HepG2 (cell line): ENCODE measurements around the gene RRBP1. TPM values are rescaled to one million over a fixed set of nuclear protein-coding genes. Genes with fewer than 3 reads are reported as not detected.

Experiments used
- ARID5B ChIP-seq: IDR thresholded peaks from 2 replicates; pipeline ENCODE4 v1.4.0; 2020; ENCODE audit warnings: mild to moderate bottlenecking, missing genetic modification reagents
- BCLAF1 ChIP-seq: fragments of 450-650 bp; IDR thresholded peaks from 2 replicates; pipeline ENCODE4 v1.6.1; 2017; ENCODE audit warnings: mild to moderate bottlenecking
- BRCA1 ChIP-seq: sonication (generic); formaldehyde crosslinking; IDR thresholded peaks from 2 replicates; pipeline ENCODE4 v1.4.0; 2020; ENCODE audit warnings: missing genetic modification reagents
- DBP ChIP-seq: sonication (generic); formaldehyde crosslinking; IDR thresholded peaks from 2 replicates; pipeline ENCODE4 v1.4.0; 2020; ENCODE audit warnings: missing genetic modification reagents; ENCODE audit errors: not compliant biosample characterization
- GATAD1 ChIP-seq: IDR thresholded peaks from 2 replicates; pipeline ENCODE4 v1.6.1; 2016; ENCODE audit warnings: missing genetic modification reagents, missing compliant biosample characterization
- HOXD1 ChIP-seq: sonication (generic); formaldehyde crosslinking; IDR thresholded peaks from 2 replicates; pipeline ENCODE4 v1.5.0; 2020; ENCODE audit warnings: missing genetic modification reagents
- KDM5B ChIP-seq: sonication (generic); formaldehyde crosslinking; IDR thresholded peaks from 2 replicates; pipeline ENCODE4 v1.4.0; 2020; ENCODE audit warnings: missing genetic modification reagents, mild to moderate bottlenecking, borderline replicate concordance
- PPARG ChIP-seq: conservative IDR thresholded peaks from 2 replicates; pipeline ENCODE4 v1.6.1; 2016; ENCODE audit warnings: missing biosample characterization, missing genetic modification reagents
- TFAP4 ChIP-seq: sonication (generic); IDR thresholded peaks from 2 replicates; pipeline ENCODE4 v1.6.1; 2016; ENCODE audit warnings: low read depth, borderline replicate concordance
- TFDP2 ChIP-seq: sonication (generic); formaldehyde crosslinking; IDR thresholded peaks from 2 replicates; pipeline ENCODE4 v1.4.0; 2020; ENCODE audit warnings: missing genetic modification reagents
- THAP8 ChIP-seq: sonication (generic); formaldehyde crosslinking; IDR thresholded peaks from 2 replicates; pipeline ENCODE4 v1.5.1; 2020; ENCODE audit warnings: missing genetic modification reagents, mild to moderate bottlenecking, borderline replicate concordance
- ZNF207 ChIP-seq: fragments of 450-650 bp; IDR thresholded peaks from 2 replicates; pipeline ENCODE4 v1.6.1; 2016; ENCODE audit warnings: antibody characterized with exemption, borderline replicate concordance
- ZNF44 ChIP-seq: sonication (generic); formaldehyde crosslinking; IDR thresholded peaks from 2 replicates; pipeline ENCODE4 v1.5.1; 2020; ENCODE audit warnings: mild to moderate bottlenecking, missing genetic modification reagents
- ZNF530 ChIP-seq: sonication (generic); formaldehyde crosslinking; IDR thresholded peaks from 2 replicates; pipeline ENCODE4 v1.5.0; 2020; ENCODE audit warnings: low read depth, mild to moderate bottlenecking, missing genetic modification reagents
- ZNF775 ChIP-seq: sonication (generic); formaldehyde crosslinking; IDR thresholded peaks from 2 replicates; pipeline ENCODE4 v1.4.0; 2020; ENCODE audit warnings: missing genetic modification reagents, mild to moderate bottlenecking, moderate library complexity, borderline replicate concordance
- polyA plus RNA-seq, 8 experiments: library from polyadenylated mRNA; depleted of rRNA in 3 of 8; stranded (reverse) in 7 of 8; unstranded in 1 of 8; fragments of >200 nt; fragmentation: Illumina TruSeq in 4 of 8; extraction: Trizol in 4 of 8; gene quantifications; 2 replicates each; pipeline versions ENCODE4 v1.2.1 to v1.2.3, GENCODE V29; 2011 to 2016; ENCODE audit warnings: low read depth in 4 of 8, missing spikeins in 1 of 8, mixed read lengths in 1 of 8; ENCODE audit not compliant: insufficient read depth in 1 of 8
- total RNA-seq, 5 experiments: library from RNA; depleted of rRNA; stranded (reverse); fragments of >200 nt; fragmentation: Illumina TruSeq; extraction: Trizol; gene quantifications; 2 replicates each; pipeline ENCODE4 v1.2.3, GENCODE V29; 2016; ENCODE audit warnings: low read depth in 1 of 5

The RRBP1 gene
- total and polyA plus RNA-seq, 2 of the 13 experiments (the other 11 are each of a cell fraction or from before 2014, with no cell fraction given) = 150 to 222 TPM

- no peak for TF ChIP-seq BCLAF1
- TF ChIP-seq THAP8 (CRISPR knock-in tag) = no peak
- TF ChIP-seq ARID5B (CRISPR knock-in tag) = no peak
- no peak for TF ChIP-seq ZNF44 (CRISPR knock-in tag)
- TF ChIP-seq DBP = no peak
- TF ChIP-seq ZNF530 (CRISPR knock-in tag) = no peak
- TF ChIP-seq TFDP2 (CRISPR knock-in tag) = no peak
- no peak for TF ChIP-seq ZNF207
- TF ChIP-seq BRCA1 (CRISPR knock-in tag) = no peak
- TF ChIP-seq PPARG (CRISPR knock-in tag) = no peak
- peak; percentile 85; the same call in 1 of the 2 replicates for TF ChIP-seq TFAP4
- TF ChIP-seq HOXD1 (CRISPR knock-in tag) = no peak
- no peak for TF ChIP-seq KDM5B (CRISPR knock-in tag)
- no peak for TF ChIP-seq ZNF775 (CRISPR knock-in tag)
- 0 out of 2 replicates have a peak, but pooled peaks have one; percentile 13 for TF ChIP-seq GATAD1 (CRISPR knock-in tag)
These were observed 961 bp downstream of the RRBP1 start (continued) for GRCh38 chr20:17680836-17681725.
